Muscle layer of duodenum (tissue), 2 donors: ENCODE data around the gene CEACAM1.
"Not testable (repeated sequence)": the region's sequence is repeated elsewhere in the genome, so short reads cannot be mapped to it uniquely, and the experiment has no call there.

Experiments
- H3K27ac ChIP-seq: one replicate; pipeline ENCODE4 v1.7.0; 2013; ENCODE audit warnings: mild to moderate bottlenecking, low read length
- H3K27me3 ChIP-seq: one replicate; pipeline ENCODE4 v1.7.0; 2013; ENCODE audit warnings: low read depth, mild to moderate bottlenecking, control low read depth, low read length
- H3K36me3 ChIP-seq, 2 donors: one replicate each; pipeline ENCODE4 v1.7.0; 2013; ENCODE audit warnings: low read length in 2 of 2, control low read depth in 1 of 2, mild to moderate bottlenecking in 1 of 2; ENCODE audit not compliant: insufficient read depth in 2 of 2, control insufficient read depth in 1 of 2
- H3K4me1 ChIP-seq, 2 donors: one replicate each; pipeline ENCODE4 v1.7.0; 2013; ENCODE audit warnings: low read length in 2 of 2, mild to moderate bottlenecking in 2 of 2, control low read depth in 1 of 2, moderate library complexity in 1 of 2; ENCODE audit not compliant: insufficient read depth in 2 of 2, control insufficient read depth in 1 of 2
- H3K4me3 ChIP-seq, 2 donors: one replicate each; pipeline ENCODE4 v1.7.0; 2013; ENCODE audit warnings: low read length in 2 of 2, low read depth in 1 of 2, mild to moderate bottlenecking in 1 of 2
- H3K9me3 ChIP-seq, 2 donors: one replicate each; pipeline ENCODE4 v1.7.0; 2013; ENCODE audit warnings: low read length in 2 of 2, control low read depth in 1 of 2, mild to moderate bottlenecking in 1 of 2; ENCODE audit not compliant: control insufficient read depth in 1 of 2
- donor health status: healthy.

The CEACAM1 gene

GRCh38 chr19:42471554-42472249 is 56.6 kb downstream of the CEACAM1 start:
- Histone ChIP-seq H3K27me3 (no peaks in the 10 kb centered on the region), H3K27ac (no peak overlapping the region), H3K9me3 (no peaks in the 10 kb centered on the region), H3K4me3 (no peak overlapping the region), H3K36me3 (no peaks in the 10 kb centered on the region), H3K4me1 (no peaks in the 10 kb centered on the region)

- no peaks in the 10 kb centered on the region for H3K36me3 ChIP-seq
- H3K4me3 ChIP-seq: no peak overlapping the region
- H3K27ac ChIP-seq: no peak overlapping the region
- no peaks in the 10 kb centered on the region for H3K4me1 ChIP-seq
- H3K27me3 ChIP-seq: no peaks in the 10 kb centered on the region
- H3K9me3 ChIP-seq: no peaks in the 10 kb centered on the region
Observed at GRCh38 chr19:42469311-42470235, 58.7 kb downstream of the CEACAM1 start.

- H3K4me1 ChIP-seq: no peaks in the 10 kb centered on the region
- no peak overlapping the region for H3K27ac ChIP-seq
- H3K27me3 ChIP-seq: no peaks in the 10 kb centered on the region
Observed at GRCh38 chr19:42468273-42468796, 59.9 kb downstream of the CEACAM1 start.

GRCh38 chr19:42467183-42467760 is 61.0 kb downstream of the CEACAM1 start:
- H3K4me3 ChIP-seq: no peak overlapping the region
- H3K4me1 ChIP-seq: no peaks in the 10 kb centered on the region
- H3K27me3 ChIP-seq: no peaks in the 10 kb centered on the region
- no peaks in the 10 kb centered on the region for H3K36me3 ChIP-seq
- no peak overlapping the region for H3K27ac ChIP-seq
- no peaks in the 10 kb centered on the region for H3K9me3 ChIP-seq

More at GRCh38 chr19:42468273-42468796, 59.9 kb downstream of the CEACAM1 start:
- Histone ChIP-seq H3K9me3 (no peaks in the 10 kb centered on the region), H3K4me3 (no peak overlapping the region), H3K36me3 (no peaks in the 10 kb centered on the region)

- H3K27me3 ChIP-seq: no peaks in the 10 kb centered on the region
- no peak overlapping the region for H3K27ac ChIP-seq
- H3K4me1 ChIP-seq: no peaks in the 10 kb centered on the region
- H3K36me3 ChIP-seq: no peaks in the 10 kb centered on the region
- no peaks in the 10 kb centered on the region for H3K9me3 ChIP-seq
- no peak overlapping the region for H3K4me3 ChIP-seq
Observed at GRCh38 chr19:42466521-42467182, 61.6 kb downstream of the CEACAM1 start.

GRCh38 chr19:42465827-42466280 is 62.4 kb downstream of the CEACAM1 start:
- Histone ChIP-seq H3K27ac (no peak overlapping the region), H3K27me3 (no peaks in the 10 kb centered on the region), H3K9me3 (no peaks in the 10 kb centered on the region), H3K36me3 (no peaks in the 10 kb centered on the region), H3K4me3 (no peak overlapping the region), H3K4me1 (no peaks in the 10 kb centered on the region)

- Histone ChIP-seq H3K36me3 (no peaks in the 10 kb centered on the region), H3K27ac (no peak overlapping the region), H3K4me1 (no peaks in the 10 kb centered on the region), H3K27me3 (no peaks in the 10 kb centered on the region), H3K4me3 (no peak overlapping the region), H3K9me3 (no peaks in the 10 kb centered on the region)
Observed at GRCh38 chr19:42461700-42462324, 66.5 kb downstream of the CEACAM1 start.

- H3K9me3 ChIP-seq: not testable (repeated sequence)
Observed at GRCh38 chr19:42461231-42461630, 67.0 kb downstream of the CEACAM1 start.

GRCh38 chr19:42459926-42460325 is 68.4 kb downstream of the CEACAM1 start:
- Histone ChIP-seq H3K36me3 (no peaks in the 10 kb centered on the region), H3K27me3 (no peaks in the 10 kb centered on the region), H3K9me3 (no peaks in the 10 kb centered on the region), H3K4me3 (no peak overlapping the region), H3K27ac (no peak overlapping the region), H3K4me1 (peaks cover 0 to 4% of the 10 kb centered on the region in 2 donors)

More at GRCh38 chr19:42461231-42461630, 67.0 kb downstream of the CEACAM1 start:
- not testable (repeated sequence) for H3K4me3 ChIP-seq, H3K36me3 ChIP-seq, H3K27ac ChIP-seq, H3K27me3 ChIP-seq, H3K4me1 ChIP-seq
